IMR-90 (cell line): ENCODE measurements around the gene MAGI3. TPM values are rescaled to one million over a fixed set of nuclear protein-coding genes. Genes with fewer than 3 reads are reported as not detected.

ENCODE experiments used
- ATAC-seq: fragments of 200-7000 bp; cut with Tn5 transposase; 2 replicates; pipeline ENCODE4 v1.9.1; 2020; ENCODE audit warnings: low read depth, mild to moderate bottlenecking, moderate library complexity
- BruUV-seq: library from RNA; stranded (reverse); fragments of 400-500 nt; replicated peaks from 2 replicates; lab custom pipeline; 2021; lab: Mats Ljungman, UMichigan
- CTCF ChIA-PET: fragments of 300-600 bp; formaldehyde crosslinking; extraction: SDS; loops from one replicate; lab custom pipeline; 2021; ENCODE audit warnings: antibody characterized with exemption; lab: Yijun Ruan, JAX
- POLR2A ChIA-PET: fragments of 300-600 bp; sonication (Branson Sonifier 250); formaldehyde crosslinking; loops from one replicate; lab custom pipeline; 2022; ENCODE audit warnings: antibody characterized with exemption; ENCODE audit not compliant: unreplicated experiment; lab: Charles Lee
- DNase-seq: peaks from one replicate; pipeline ENCODE4 v3.0.0; 2013
- H2AFZ ChIP-seq: replicated peaks from 2 replicates; pipeline ENCODE3; 2013; ENCODE audit warnings: low read length, mild to moderate bottlenecking; ENCODE audit not compliant: poor library complexity
- H2AK5ac ChIP-seq: 2 replicates; pipeline ENCODE4 v1.6.1; 2013; ENCODE audit warnings: low read depth, low read length, inconsistent platforms
- H2AK9ac ChIP-seq: replicated peaks from 2 replicates; pipeline ENCODE3; 2013; ENCODE audit warnings: mild to moderate bottlenecking, low read depth, low read length, moderate library complexity; ENCODE audit not compliant: poor library complexity
- H2BK120ac ChIP-seq: 2 replicates; pipeline ENCODE4 v1.6.1; 2013; ENCODE audit warnings: low read depth, low read length, inconsistent platforms
- H2BK15ac ChIP-seq: 3 replicates; pipeline ENCODE4 v1.6.1; 2013; ENCODE audit warnings: low read depth, low read length, inconsistent platforms
- H2BK20ac ChIP-seq: 2 replicates; pipeline ENCODE4 v1.6.1; 2013; ENCODE audit warnings: low read depth, mild to moderate bottlenecking, inconsistent platforms, low read length, moderate library complexity
- H2BK5ac ChIP-seq: 2 replicates; pipeline ENCODE4 v1.6.1; 2013; ENCODE audit warnings: mild to moderate bottlenecking, low read depth, low read length, inconsistent platforms; ENCODE audit not compliant: poor library complexity, severe bottlenecking
- H3K14ac ChIP-seq: replicated peaks from 2 replicates; pipeline ENCODE4 v1.6.1; 2013; ENCODE audit warnings: low read depth, low read length, inconsistent platforms
- H3K18ac ChIP-seq: 2 replicates; pipeline ENCODE4 v1.6.1; 2013; ENCODE audit warnings: low read depth, low read length, control low read depth
- H3K23ac ChIP-seq: 2 replicates; pipeline ENCODE4 v1.6.1; 2013; ENCODE audit warnings: low read depth, low read length, inconsistent platforms
- H3K27ac ChIP-seq: 2 replicates; pipeline ENCODE4 v1.5.1; 2013; ENCODE audit warnings: mild to moderate bottlenecking, control low read depth, low read length; ENCODE audit not compliant: insufficient read depth
- H3K27me3 ChIP-seq: 2 replicates; pipeline ENCODE4 v1.6.1; 2013; ENCODE audit warnings: low read length; ENCODE audit not compliant: control insufficient read depth, insufficient read depth
- H3K36me3 ChIP-seq: 2 replicates; pipeline ENCODE4 v1.6.1; 2013; ENCODE audit warnings: low read length, mixed read lengths; ENCODE audit not compliant: control insufficient read depth, insufficient read depth
- H3K4ac ChIP-seq: 2 replicates; pipeline ENCODE4 v1.6.1; 2013; ENCODE audit warnings: low read depth, low read length, inconsistent platforms
- H3K4me1 ChIP-seq: 2 replicates; pipeline ENCODE4 v1.6.1; 2013; ENCODE audit warnings: low read length, mixed read lengths; ENCODE audit not compliant: control insufficient read depth, insufficient read depth
- H3K4me2 ChIP-seq: 2 replicates; pipeline ENCODE4 v1.6.1; 2013; ENCODE audit warnings: low read depth, mild to moderate bottlenecking, control low read depth, low read length, moderate library complexity
- H3K4me3 ChIP-seq: 2 replicates; pipeline ENCODE4 v1.5.1; 2013; ENCODE audit warnings: low read depth, mild to moderate bottlenecking, control low read depth, low read length, moderate library complexity; ENCODE audit not compliant: insufficient read depth
- H3K56ac ChIP-seq: 2 replicates; pipeline ENCODE4 v1.6.1; 2013; ENCODE audit warnings: low read length, inconsistent platforms; ENCODE audit not compliant: insufficient read depth; ENCODE audit errors: extremely low read depth
- H3K79me1 ChIP-seq, 2 experiments: 2 replicates each; pipeline ENCODE4 v1.6.1; 2013; ENCODE audit warnings: low read length in 2 of 2, inconsistent platforms in 1 of 2, low read depth in 1 of 2
- H3K9ac ChIP-seq: 2 replicates; pipeline ENCODE4 v1.6.1; 2013; ENCODE audit warnings: low read depth, low read length, control low read depth
- H3K9me1 ChIP-seq: 2 replicates; pipeline ENCODE4 v1.6.1; 2013; ENCODE audit warnings: low read length, inconsistent platforms; ENCODE audit not compliant: insufficient read depth
- H3K9me3 ChIP-seq: 2 replicates; pipeline ENCODE4 v1.6.1; 2013; ENCODE audit warnings: low read length; ENCODE audit not compliant: control insufficient read depth, insufficient read depth
- H4K20me1 ChIP-seq: 2 replicates; pipeline ENCODE4 v1.6.1; 2013; ENCODE audit warnings: low read length, inconsistent platforms; ENCODE audit not compliant: insufficient read depth
- H4K5ac ChIP-seq: 2 replicates; pipeline ENCODE4 v1.6.1; 2013; ENCODE audit warnings: mild to moderate bottlenecking, low read depth, low read length, control low read depth
- H4K8ac ChIP-seq, 2 experiments: 2 replicates each; pipeline ENCODE4 v1.6.1; 2013; ENCODE audit warnings: low read depth in 2 of 2, low read length in 2 of 2, control low read depth in 1 of 2, inconsistent platforms in 1 of 2
- H4K91ac ChIP-seq: 2 replicates; pipeline ENCODE4 v1.6.1; 2013; ENCODE audit warnings: low read depth, low read length, inconsistent platforms; ENCODE audit not compliant: insufficient read depth
- MAZ ChIP-seq: IDR thresholded peaks from 2 replicates; pipeline ENCODE4 v1.6.1; 2012; ENCODE audit warnings: low read depth, mild to moderate bottlenecking, low read length, improper control_type of control experiment, moderate library complexity, borderline replicate concordance
- POLR2A ChIP-seq: IDR thresholded peaks from 2 replicates; pipeline ENCODE4 v1.6.1; 2012; ENCODE audit warnings: mild to moderate bottlenecking, low read depth, low read length
- dilution Hi-C: fragments of 300-500 bp; cut with HindIII; formaldehyde crosslinking; loops from one replicate; pipeline ENCODE4 v1.14.3; 2018; ENCODE audit warnings: low sequenced_read_pairs; ENCODE audit not compliant: unreplicated experiment
- in situ Hi-C: fragments of 300-500 bp; cut with MboI; formaldehyde crosslinking; loops from 3 replicates; pipeline ENCODE4 v1.14.3; 2019; ENCODE audit warnings: low sequenced_read_pairs, inconsistent platforms, mixed read lengths
- intact Hi-C: fragments of 100-400 bp; cut with micrococcal nuclease; formaldehyde crosslinking; loops from 2 replicates; pipeline ENCODE4 v1.10.0; 2022
- polyA plus RNA-seq, 3 experiments: library from polyadenylated mRNA; depleted of rRNA; stranded (reverse); fragments of >200 nt; gene quantifications; 2 replicates each; pipeline ENCODE4 v1.2.3, GENCODE V29; 2012; ENCODE audit warnings: low replicate concordance in 1 of 3
- total RNA-seq: library from RNA; depleted of rRNA; stranded (reverse); fragments of >200 nt; gene quantifications from 2 replicates; pipeline ENCODE4 v1.2.3, GENCODE V29; 2012

Gene MAGI3
- total and polyA plus RNA-seq, 2 of the 4 experiments (the other 2 are of a cell fraction) = 2.5 to 8.8 TPM

GRCh38 chr1:113652771-113653170, 262.5 kb downstream of the MAGI3 start:
- Histone ChIP-seq H4K8ac (no peak overlapping the region), H3K4me2 (no peak overlapping the region), H3K9me1 (no peaks in the 10 kb centered on the region), H3K36me3 (no peaks in the 10 kb centered on the region), H4K5ac (no peak overlapping the region), H2AK9ac (no peak overlapping the region), H3K79me1 (no peaks in the 10 kb centered on the region), H3K4ac (no peak overlapping the region), H2BK120ac (no peak overlapping the region), H2AFZ (no peak overlapping the region), H3K18ac (no peak overlapping the region), H4K91ac (no peak overlapping the region), H2BK15ac (no peak overlapping the region), H3K4me1 (no peaks in the 10 kb centered on the region), H2BK20ac (no peak overlapping the region), H4K20me1 (no peaks in the 10 kb centered on the region), H3K9ac (no peak overlapping the region), H3K9me3 (no peaks in the 10 kb centered on the region), H3K14ac (no peak overlapping the region), H3K23ac (no peak overlapping the region), H2BK5ac (no peak overlapping the region), H3K56ac (no peak overlapping the region), H2AK5ac (no peak overlapping the region), H3K27ac (no peak overlapping the region), H3K4me3 (no peak overlapping the region), H3K27me3 (no peaks in the 10 kb centered on the region)
- POLR2A ChIA-PET = no interaction called here
- in situ Hi-C loops = loop anchor here (10.0 kb wide), 1 partner anchor 268 kb away; no protein-coding TSS in a partner anchor
- dilution Hi-C loops = no loop called here
- ATAC-seq = no peak; the same call in 1 of the 2 replicates
- CTCF ChIA-PET = no interaction called here
- TF ChIP-seq MAZ (no peak), POLR2A (no peak)
- DNase-seq = peak; percentile 33
- BruUV-seq = no TSS peak
- intact Hi-C loops = no loop called here
